NCI-H1105 treated with DMSO at 0.1 percent for 48 hours (cell line): Measurements from ENCODE around the gene SRF.
"Not testable (repeated sequence)": the region's sequence is repeated elsewhere in the genome, so short reads cannot be mapped to it uniquely, and the experiment has no call there.

Experiments used
- DNase-seq: peaks from one replicate; lab custom pipeline; 2025; lab: John Stamatoyannopoulos, UW

Gene SRF

DNA sequence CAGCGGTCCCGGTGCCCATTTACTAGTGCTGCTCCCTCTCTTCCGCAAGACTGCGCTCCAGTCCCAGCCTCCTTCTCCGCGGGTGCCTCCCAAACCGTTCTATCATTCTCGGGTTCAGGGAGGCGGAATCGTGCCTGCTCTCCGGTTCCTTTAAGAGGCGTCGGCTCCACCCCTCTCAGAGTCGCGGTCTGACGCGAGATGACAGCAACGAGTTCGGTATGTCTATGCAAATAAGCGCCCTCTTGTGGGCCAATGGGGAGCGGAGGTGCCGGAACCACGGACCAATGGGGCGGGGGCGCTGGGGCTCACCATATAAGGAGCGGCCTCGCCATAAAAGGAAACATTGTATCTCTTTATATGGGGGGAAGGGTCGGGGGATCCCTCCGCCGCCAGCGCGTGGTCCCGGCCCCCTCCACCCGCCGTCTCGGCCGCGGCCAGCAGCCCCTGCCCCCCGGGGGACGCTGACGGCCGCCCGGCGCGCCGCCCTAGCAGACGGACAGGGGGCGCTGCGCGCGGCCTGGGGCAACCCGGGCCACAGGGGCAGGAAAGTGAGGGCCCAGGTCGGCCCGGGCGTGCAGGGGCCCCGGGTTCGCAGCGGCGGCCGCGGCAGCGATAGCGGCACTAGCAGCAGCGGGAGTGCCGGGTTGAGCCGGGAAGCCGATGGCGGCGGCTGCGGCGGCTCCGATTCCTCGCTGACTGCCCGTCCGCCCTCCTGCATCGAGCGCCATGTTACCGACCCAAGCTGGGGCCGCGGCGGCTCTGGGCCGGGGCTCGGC lies at the start of gene SRF:
SRF (plus strand) TSS at position 339 of the 776 bp plus-strand sequence; CDS start at position 727, 388 bp downstream.
- DNase-seq = peak; percentile 99

DNA sequence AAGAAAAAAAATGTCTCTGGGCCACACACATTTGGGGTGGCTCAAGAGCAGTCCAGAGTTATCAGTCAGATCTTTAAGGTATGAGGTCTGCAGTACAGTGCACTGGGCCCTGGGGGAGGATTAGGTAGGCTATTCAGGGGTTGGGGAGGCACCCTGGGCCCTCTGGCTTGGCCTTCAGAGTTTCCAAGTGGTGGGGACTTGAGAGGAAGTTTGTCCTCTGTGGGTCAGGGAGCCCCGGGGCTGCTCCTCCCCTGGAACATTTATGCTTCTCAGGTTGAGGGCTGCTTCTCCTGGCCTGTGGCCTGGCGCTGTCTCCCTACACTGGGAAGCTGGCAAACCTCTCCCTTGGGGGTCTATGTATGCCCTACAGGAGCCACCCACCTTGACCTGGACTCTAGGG lies 48.9 kb upstream of the SRF start:
- no peak for DNase-seq

- DNase-seq = no peak
Measured at GRCh38 chr6:43123461-43124314, 47.4 kb upstream of the SRF start.

DNA sequence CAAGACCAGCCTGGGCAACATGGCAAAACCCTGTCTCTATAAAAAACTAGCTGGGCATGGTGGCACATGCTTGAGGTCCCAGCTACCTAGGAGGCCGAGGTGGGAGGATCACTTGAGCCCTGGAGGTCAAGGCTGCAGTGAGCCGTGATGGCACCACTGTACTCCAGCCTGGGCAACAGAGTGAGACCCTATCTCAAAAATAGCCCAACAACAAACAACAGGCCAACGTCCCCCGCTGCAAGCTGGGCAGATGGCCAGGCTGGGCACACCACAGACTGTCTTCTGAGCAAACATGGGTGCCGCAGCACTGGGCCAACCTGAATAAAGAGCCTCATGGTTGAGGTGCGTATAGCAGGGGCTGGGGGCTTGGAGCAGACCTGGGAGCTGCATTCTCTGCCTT lies 46.6 kb upstream of the SRF start:
- no peak for DNase-seq

- no peak for DNase-seq
Measured at GRCh38 chr6:43125119-43125518, 46.0 kb upstream of the SRF start.

GRCh38 chr6:43125555-43125954 lies 45.5 kb upstream of the SRF start:
- no peak for DNase-seq

DNA sequence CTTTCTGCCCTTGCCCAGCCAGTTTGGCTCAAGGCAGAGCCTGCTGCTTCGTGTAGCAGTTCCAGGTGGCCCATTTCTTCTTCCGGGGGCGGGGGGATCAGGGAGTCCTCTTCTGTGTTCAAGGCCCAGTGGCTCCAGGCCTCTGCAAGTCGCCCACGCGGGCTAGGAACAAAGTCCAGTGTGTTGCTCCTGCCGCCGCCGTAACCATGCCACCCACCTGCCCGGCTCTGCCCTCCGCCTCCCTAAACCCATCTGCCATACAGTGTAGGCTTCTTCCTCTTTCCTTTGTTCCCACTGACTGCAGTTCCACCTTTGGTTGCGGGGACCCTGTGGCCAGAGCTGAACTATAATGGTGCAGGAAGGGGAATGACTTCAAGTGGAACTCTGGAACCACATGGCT lies 43.9 kb upstream of the SRF start:
- DNase-seq = no peak

DNA sequence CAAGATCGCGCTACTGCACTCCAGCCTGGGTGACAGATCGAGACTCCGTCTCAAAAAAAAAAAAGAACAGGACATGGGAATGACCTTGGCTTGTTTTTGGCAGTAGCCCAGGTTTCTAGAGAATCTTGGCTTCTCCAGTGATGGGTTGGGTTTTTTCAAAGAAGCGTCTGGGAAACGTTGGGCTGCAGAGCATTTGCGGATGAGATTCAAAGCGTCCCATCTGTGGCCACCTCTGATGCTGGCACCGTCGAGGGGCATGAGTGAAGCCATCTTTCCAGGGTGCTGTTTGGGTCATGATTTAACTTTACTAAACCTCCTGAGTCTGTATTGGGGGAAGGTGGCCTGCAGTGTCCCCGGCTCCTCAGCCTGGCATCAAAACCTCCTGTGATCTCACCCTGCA lies 43.2 kb upstream of the SRF start:
- no peak for DNase-seq

GRCh38 chr6:43128926-43129325 lies 42.1 kb upstream of the SRF start:
- DNase-seq = no peak

DNA sequence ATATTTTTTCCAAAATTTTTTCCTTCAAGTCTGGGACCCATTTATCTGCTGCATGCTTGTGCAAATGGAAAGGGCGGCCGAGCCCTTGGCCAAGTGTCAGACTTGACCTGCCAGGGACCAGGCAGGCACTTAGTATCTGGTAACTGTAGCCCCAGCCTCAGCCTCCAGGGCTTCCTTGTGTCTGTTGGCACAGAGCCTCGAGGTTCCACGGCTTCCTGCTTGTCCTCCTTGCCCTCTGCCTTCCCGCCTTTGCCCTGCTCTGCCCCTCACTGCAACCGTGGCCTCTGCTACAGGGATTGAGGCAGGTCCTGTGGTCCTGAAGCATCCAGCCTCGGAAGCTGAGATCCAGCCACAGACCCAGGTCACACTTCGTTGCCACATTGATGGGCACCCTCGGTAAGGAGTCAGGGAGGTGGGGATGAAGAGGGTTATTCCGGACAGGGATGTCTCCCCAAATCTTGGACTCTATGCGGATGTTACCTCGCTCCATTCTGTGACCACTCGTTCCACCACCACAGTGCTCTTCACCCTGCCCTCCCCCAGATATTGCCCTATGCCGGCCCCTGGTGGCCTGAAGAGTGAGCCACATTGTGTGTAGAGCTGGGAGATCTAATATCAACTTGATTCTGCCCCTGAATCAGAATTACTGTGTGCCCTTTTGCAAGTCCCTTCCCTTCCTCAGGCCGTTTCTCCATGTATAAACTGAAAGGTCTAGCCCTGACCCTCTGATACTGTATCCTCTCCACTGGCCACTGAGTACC lies 41.5 kb upstream of the SRF start:
- no peak for DNase-seq

- DNase-seq = no peak
Measured at GRCh38 chr6:43130429-43130828, 40.6 kb upstream of the SRF start.

GRCh38 chr6:43131379-43131778 lies 39.7 kb upstream of the SRF start:
- not testable (repeated sequence) for DNase-seq

DNA sequence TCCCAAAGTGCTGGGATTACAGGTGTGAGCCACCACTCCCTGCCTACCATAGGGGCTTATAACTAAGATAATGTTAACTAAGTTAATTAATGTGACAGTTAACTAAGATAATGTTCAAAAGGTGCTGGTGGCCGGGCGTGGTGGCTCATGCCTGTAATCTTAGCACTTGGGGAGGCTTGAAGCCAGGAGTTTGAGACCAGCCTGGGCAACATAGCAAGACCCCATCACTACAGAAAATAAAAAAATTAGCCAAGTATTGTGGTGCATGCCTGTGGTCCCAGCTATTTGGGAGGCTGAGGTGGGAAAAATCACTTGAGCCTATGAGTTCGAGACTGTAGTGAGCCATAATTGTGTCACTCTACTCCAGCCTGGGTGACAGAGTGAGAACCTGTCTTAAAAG lies 32.8 kb upstream of the SRF start:
- DNase-seq = no peak

DNA sequence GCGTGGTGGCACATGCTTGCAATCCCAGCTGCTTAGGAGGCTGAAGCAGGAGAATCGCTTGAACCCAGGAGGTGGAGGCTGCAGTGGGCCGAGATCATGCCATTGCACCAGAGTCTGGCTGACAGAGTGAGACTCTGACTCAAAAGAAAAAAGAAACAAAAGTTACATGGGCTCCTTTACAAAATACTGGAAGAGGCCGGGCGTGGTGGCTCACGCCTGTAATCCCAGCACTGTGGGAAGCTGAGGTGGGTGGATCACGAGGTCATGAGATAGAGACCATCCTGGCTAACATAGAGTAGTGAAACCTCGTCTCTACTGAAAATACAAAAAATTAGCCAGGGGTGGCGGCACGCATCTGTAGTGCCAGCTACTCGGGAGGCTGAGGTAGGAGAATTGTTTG lies 31.1 kb upstream of the SRF start:
- not testable (repeated sequence) for DNase-seq

GRCh38 chr6:43141644-43142043 lies 29.4 kb upstream of the SRF start:
- DNase-seq = no peak

DNA sequence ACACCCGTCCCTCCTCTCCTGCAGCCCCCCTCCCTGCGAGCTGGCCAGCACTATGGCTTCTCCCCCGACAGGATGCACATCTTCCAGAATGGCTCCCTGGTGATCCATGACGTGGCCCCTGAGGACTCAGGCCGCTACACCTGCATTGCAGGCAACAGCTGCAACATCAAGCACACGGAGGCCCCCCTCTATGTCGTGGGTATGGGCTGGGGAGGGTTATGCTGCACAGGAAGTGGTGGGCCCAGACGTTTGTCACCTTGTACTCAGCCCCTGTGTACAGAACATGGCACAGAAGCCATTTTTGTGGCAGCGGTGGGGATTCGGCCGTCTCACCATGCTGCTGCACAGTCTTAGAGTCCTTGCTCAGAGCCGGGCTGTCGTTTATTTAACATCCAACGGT lies 29.0 kb upstream of the SRF start:
- no peak for DNase-seq

GRCh38 chr6:43143235-43144128 lies 27.6 kb upstream of the SRF start:
- peak; percentile 73 for DNase-seq

GRCh38 chr6:43144879-43145278 lies 26.2 kb upstream of the SRF start:
- no peak for DNase-seq

GRCh38 chr6:43146261-43146660 lies 24.8 kb upstream of the SRF start:
- DNase-seq = no peak

DNA sequence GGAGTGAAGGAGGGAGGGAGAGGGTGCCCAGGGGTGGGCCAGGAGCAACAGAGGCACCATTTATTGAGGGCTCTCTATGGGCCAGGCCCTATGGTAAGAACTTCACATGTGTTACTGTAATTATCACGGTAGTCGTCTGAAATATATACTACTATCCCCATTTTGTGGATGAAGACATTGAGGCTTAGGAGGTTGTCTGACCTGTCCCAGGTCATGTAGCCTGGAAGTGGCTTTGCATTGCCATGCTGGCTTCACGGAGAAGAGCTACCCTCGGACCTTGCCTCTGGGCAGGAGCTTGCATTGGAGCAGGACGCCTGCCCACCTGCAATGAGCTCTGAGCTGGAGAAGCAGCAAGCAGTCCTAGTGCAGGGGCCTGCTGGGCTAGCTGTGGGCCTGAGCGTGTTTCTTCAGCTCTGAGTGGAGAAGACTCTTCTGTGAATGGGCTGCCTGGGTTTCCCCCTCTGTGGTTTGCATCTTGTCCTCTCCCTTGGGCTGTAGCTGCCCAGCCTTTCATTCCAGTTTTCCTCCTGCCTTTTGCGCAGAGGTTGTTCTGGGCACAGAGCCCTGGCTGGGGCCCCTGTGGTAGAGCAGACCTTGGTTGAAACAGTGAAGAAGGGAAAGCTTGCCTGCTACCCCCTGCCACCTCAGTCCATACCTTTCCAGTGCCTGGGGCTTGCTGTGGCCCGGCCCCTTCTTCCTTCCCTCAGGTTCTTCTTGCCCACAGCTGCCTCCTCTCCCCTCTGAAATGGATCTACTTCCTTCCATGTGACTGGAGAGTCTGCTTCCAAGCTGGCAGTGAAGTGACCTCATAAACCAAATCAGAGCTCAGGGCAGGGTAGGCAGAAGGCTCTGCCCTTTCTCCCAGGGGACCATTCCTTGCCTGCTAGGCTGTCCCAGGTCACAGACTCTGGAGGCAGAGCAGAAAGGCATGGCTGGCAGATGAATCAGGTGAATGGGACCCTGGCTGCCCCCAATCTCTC lies 24.1 kb upstream of the SRF start:
- no peak for DNase-seq
